ENCODE measurements around the gene RIN1. TPM values are rescaled to one million over a fixed set of nuclear protein-coding genes. Genes with fewer than 3 reads are reported as not detected.
"Not testable (repeated sequence)": the region's sequence is repeated elsewhere in the genome, so short reads cannot be mapped to it uniquely, and the experiment has no call there.

The RIN1 gene
- total RNA-seq, result 0.93 TPM

DNA sequence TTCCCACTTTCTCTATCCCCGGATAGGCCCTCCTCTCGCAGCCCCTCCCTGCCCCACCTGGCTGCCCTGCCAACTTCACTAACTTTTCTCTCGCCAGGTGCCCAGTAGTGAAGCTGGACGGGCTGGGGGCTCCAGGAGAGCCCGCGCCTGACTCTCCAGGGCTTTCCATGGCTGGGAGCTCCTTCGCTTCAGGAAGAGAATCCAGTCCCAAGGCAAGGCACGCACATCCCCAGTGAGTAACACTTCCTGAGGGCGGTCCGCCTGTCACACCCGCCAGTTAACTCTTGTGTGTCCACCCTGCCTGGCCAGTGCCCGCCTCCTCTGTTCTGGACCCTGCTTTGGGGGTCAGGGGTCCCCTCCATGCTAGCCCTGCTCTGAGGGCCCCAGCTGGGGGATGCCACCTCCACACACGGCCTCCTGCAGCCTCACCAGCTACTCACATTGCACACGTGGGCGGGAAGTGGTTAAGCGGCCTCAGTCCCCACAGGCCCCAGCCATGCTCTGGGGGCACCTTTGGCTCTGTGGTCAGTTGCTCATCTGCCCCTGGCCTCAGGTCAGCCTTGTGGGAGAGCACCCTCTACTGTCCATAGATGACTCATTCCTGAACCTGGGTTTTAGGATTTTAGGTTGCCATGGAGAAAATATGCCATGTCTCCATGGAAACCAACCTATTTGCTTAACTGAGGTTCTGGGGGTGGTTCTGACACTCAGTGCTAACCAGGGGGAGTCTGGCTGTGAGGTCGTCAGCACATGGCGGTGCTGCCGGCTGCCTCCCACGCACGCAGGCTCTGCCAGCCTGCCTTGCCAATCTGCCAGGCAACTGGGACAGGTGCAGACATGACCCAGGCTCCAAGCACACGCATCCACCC, at the start of gene RIN1:
RIN1 (minus strand) TSS at position 201 of the 869 bp plus-strand sequence; CDS start at position 169, 32 bp downstream.
- ATAC-seq (peak; percentile 75), DNase-seq (ENCODE audit: low spot score) (no peak)

- not testable (repeated sequence) for ATAC-seq; DNase-seq (ENCODE audit: low spot score)
Observed at GRCh38 chr11:66384316-66384715, 48.1 kb upstream of the RIN1 start.

GRCh38 chr11:66380264-66380663, 44.0 kb upstream of the RIN1 start:
- DNase-seq (ENCODE audit: low spot score); ATAC-seq: not testable (repeated sequence)

DNA sequence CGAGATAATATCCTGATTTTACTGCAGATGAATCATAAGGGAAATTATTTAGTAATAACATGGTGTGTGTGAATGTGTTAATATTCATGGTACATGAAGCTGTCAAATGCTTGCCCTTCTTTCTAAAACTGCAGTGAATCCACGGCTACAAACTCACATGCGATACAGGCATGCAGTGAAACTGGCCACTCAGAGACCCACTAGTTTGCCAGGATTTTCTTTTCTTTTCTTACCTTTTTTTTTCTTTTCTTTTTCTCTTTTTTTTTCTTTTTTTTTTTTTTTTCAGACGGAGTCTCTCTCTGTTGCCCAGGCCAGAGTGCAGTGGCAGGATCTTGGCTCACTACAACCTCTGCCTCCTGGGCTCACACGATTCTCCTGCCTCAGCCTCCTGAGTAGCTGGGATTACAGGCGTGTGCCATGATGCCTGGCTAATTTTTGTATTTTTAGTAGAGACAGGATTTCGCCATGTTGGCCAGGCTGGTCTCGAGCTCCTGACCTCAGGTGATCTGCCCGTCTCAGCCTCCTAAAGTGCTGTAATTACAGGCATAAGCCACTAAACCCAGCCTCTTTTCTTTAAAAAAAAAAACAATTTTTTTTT, 37.6 kb upstream of the RIN1 start:
- not testable (repeated sequence) for ATAC-seq

DNA sequence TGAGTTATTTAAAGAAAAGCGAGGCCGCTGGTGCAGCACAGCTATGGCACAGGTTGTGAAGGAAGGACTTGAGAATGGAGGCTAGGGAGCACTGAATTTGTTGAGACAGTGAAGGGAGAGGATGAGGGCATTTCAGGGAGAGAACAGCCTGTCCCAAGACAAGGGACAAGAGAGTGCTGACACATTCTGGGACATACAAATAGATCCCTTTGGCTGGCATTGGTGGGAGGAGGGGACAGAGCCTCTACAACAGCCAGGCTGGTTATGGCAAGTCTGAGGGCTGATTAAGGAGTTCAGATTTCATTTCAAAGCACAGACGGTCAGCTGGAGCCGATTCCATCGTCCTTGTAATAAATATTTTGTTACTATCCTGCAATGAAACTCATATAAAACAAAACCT, 37.0 kb upstream of the RIN1 start:
- no peak for DNase-seq (ENCODE audit: low spot score)
- no peak for ATAC-seq

More for the DNA sequence above, 37.6 kb upstream of the RIN1 start:
- DNase-seq (ENCODE audit: low spot score), result not testable (repeated sequence)

GRCh38 chr11:66371627-66372415, 35.6 kb upstream of the RIN1 start, which contains the start of gene SLC29A2:
Gene SLC29A2, minus strand, starts transcription at chr11:66371760. Its CDS starts 169 bp downstream, at chr11:66371591.
- DNase-seq (ENCODE audit: low spot score) (peak; percentile 58), ATAC-seq (peak; percentile 64)

DNA sequence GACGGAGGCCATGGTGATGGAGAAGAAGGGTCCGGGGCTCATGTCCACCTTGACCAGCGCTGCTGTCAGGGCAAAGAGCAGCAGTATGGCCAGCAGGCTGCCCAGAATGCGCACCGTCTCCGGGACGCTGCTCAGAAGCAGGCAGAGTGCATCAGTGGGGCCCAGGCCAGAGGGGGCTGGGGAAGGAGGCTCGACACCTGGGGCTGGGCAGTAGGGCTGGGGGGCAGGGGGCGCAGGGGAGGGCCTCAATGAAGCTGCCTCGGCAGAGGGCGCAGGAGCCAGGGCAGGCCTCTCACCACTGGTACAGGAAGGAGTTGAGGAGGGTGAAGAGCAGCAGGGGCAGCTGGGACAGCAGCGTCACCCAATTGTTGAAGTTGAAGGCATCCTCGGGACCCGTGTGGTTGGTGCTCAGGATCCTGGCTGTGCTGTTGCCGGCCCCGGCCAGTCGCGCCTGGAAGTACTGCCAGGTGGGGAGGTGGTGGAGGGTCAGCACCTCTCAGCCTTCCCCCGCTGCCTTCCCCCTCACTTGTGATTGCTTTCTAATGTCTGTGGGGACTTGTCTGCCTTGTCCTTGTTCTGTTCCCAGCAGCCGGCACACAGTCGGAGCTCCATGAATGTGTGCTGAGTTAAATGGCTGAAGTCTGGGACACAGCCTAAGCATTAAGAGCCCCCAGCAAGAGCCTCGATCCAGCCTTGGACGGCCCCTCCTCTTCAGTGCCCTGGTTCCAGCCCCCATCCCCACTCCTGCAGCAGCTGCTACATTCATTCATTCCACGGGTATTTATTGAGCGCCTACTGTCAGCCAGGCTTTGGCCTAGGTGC, 33.0 kb upstream of the RIN1 start:
- ATAC-seq (no peak), DNase-seq (ENCODE audit: low spot score) (no peak)

DNA sequence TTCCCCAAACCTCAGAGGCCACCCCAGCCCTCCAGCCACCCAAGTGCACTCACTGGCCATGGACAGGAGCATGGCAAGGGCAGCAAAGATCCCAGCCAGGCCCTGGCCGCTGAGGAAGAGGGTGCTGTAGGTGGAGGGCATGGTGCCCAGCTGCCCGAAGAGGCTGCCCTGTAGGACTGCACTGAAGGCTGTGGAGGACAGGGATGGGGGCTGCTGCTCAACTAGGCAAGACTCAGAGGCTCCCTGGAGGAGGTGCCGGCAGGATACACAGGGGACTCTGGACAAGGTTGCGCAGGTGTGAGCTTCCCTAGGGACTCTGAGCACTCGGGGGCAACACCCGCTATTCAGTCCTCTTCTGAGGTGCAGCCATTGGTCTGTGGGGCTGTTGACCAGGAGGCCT, 32.2 kb upstream of the RIN1 start:
- DNase-seq (ENCODE audit: low spot score) (no peak), ATAC-seq (no peak)

DNA sequence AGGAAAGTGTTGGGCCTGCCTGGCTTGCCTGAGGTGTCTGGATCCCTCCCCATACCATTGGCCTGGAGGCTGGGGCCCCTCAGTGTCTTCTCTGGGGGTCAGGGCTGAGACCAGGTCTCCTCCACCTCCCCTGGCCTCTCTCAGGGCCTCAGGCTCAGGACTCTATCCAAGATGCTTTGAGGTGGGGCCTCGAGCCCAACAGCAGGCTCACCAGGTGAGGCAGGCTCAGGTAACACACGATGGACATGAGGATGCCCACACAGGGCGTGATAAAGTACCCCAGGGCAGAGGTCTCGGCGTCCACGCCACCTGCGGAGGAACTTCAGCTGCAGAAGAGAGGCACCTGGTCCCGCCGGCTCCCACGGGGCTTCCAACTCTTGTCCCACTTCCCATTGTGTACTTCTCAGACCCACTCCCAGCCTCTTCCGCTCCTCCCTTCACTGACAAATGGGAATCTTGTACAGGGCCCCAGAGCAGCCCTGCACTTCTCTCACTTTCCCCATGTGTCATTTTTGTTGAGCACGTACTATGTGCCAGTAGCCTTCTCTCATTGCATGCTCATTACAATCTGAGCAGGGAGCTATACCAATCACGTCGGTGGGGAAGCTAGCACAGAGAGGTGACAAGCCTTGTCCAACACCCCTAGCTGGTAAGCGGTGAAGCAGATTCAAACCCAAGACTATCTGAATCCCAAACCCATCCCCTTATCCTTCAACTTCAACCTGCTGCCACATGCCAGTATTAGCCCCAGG, 31.5 kb upstream of the RIN1 start:
- DNase-seq (ENCODE audit: low spot score) (no peak), ATAC-seq (no peak)

GRCh38 chr11:66366844-66367477, 30.7 kb upstream of the RIN1 start:
- no peak for DNase-seq (ENCODE audit: low spot score)
- ATAC-seq, result no peak

DNA sequence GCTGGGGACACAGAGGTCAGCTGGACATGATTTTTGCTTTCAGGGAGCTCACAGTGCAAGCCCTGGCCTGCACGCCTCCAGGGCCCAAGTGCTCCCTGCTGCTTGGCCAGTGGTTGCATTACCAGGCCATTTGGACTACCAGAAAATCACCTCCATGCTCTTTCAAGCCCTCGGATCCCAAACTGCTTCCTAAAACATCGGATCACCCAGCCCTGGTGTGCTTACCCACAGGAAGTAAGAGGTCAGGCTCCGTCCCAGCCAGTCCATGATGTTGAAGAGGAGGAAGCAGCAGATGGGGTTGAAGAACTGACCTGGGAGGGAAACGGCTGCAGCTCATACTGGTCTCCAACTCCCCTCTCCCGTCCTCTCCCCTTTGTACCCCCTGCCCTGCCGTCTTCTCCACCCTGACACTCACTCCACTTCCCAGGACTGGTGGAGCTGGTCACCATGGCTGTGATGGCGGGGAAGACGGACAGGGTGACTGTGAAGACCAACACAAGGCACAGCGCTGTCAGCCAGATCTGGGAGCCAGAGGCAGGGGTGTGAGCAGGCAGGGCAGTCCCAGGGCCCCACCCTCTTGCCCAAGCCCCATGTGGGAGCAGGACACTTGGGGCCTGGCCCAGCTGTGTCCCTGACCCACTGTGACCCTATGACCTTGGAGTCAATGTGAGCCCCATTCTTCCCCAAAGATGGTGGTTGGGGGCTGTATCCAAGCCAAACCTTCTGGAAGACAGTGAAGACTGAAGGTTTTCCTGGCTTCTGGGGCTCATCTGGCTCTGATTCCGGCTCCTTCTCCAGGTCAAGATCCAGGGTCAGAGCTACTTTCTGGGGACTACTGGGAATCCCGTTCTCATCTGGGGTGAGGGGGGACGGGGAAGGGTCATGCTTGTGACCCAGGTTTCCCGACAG, 29.7 kb upstream of the RIN1 start:
- peak; percentile 9 for ATAC-seq
- no peak for DNase-seq (ENCODE audit: low spot score)

GRCh38 chr11:66365166-66365565, 28.9 kb upstream of the RIN1 start:
- DNase-seq (ENCODE audit: low spot score), result no peak
- ATAC-seq, result no peak

DNA sequence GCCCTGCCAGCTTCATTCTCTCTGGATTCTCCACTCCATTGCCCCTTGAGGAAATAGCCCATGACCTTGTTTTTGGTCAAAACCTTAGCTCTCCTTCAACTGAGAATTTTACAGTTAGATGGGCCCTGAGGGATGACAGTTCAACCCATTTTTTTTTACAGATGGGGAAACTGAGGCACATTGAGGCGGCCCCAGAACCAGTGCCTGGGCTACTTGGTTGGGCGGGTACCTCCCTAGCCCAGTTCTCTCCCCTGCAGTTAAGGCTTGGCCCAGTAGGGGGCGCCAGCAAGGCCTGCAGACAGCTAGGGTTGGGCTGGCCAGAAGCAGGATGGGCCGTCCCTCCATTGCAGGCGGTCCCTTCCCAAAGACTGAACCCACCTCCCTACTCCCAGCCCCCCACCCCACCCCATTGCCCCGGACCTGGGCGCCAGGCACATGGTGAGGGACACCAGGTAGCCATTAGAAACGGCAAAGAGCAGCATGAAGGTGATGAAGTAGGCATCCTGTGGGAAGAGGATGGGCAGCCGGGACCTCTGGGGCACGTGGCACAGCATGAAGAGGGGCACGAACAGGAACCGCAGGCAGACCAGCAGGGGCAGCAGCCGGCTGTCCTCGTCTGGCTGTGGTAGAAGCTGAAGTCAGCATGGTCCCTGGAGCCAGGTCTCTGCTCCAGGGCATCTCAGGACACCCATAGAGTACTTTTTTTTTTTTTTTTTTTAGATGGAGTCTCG, 27.7 kb upstream of the RIN1 start:
- no peak for DNase-seq (ENCODE audit: low spot score)
- peak; percentile 40 for ATAC-seq

- DNase-seq (ENCODE audit: low spot score) (no peak), ATAC-seq (no peak)
Observed at GRCh38 chr11:66363187-66363601, 27.0 kb upstream of the RIN1 start.

DNA sequence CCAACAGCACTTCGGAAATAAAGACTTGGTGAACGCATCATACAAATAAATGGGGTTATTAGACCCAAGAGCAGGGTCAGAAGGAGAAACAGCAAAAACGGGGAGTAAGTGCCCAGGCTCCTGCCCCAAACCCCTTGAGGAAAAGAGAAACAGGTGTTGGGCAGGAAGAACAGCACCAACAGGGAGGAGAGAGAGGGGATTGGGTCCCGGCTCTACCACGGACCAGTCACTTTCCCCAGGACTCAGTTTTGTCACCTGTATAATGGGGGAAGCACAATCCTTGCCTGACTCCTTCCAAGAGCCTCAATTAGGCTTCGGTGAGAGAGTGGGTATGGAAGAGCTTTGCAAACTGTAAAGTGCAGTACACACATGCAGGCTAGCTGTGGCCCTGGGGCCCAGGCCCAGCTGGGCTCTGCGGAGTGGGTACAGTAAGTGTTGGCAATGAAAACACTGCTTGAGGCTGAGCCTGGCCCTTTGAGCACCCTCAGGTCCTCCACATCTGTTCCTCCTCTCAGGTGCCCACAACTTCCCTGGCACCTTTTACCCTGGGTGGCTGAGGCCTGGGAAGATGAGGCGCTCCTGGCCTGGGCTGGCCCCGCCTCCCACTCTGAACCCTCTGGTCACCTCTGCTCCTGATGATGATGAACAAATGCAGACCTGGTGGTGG, 26.4 kb upstream of the RIN1 start:
- DNase-seq (ENCODE audit: low spot score) (no peak), ATAC-seq (no peak)

GRCh38 chr11:66361502-66361941, 25.3 kb upstream of the RIN1 start:
- DNase-seq (ENCODE audit: low spot score) (no peak), ATAC-seq (no peak)

Measured in left lobe of liver (tissue), 2 donors.